ENCODE results near the gene TMBIM4.

- TF ChIP-seq CTCF (IDR thresholded peaks at IDR 0.05; ENCODE audit: low read depth, low read length, missing input control) (no peak), RAD21 (IDR thresholded peaks at IDR 0.05) (no peak), RXRA (IDR thresholded peaks at IDR 0.05) (no peak), REST (IDR thresholded peaks at IDR 0.05) (no peak)
Observed at GRCh38 chr12:66117242-66117641, 52.6 kb downstream of the TMBIM4 start.
